HepG2 (cell line): Measurements from ENCODE around the gene LAX1. TPM values are rescaled to one million over a fixed set of nuclear protein-coding genes. Genes with fewer than 3 reads are reported as not detected.

ENCODE experiments used
- BCL3 ChIP-seq: sonication (generic); formaldehyde crosslinking; IDR thresholded peaks from 2 replicates; pipeline ENCODE4 v1.5.1; 2020; ENCODE audit warnings: mild to moderate bottlenecking, missing genetic modification reagents, moderate library complexity
- BORCS8-MEF2B ChIP-seq: sonication (generic); formaldehyde crosslinking; IDR thresholded peaks from 2 replicates; pipeline ENCODE4 v1.8.0; 2022; ENCODE audit warnings: mild to moderate bottlenecking, missing genetic modification reagents
- ETV5 ChIP-seq: IDR thresholded peaks from 2 replicates; pipeline ENCODE4 v1.6.1; 2018; ENCODE audit warnings: missing biosample characterization, missing genetic modification reagents, inconsistent platforms, borderline replicate concordance
- GATA4 ChIP-seq: sonication (generic); IDR thresholded peaks from 2 replicates; pipeline ENCODE4 v1.6.1; 2016; ENCODE audit warnings: antibody characterized with exemption, low read depth, borderline replicate concordance
- MXI1 ChIP-seq: IDR thresholded peaks from 3 replicates; pipeline ENCODE4 v1.6.1; 2012; ENCODE audit warnings: low read depth, low read length, inconsistent platforms, borderline replicate concordance
- PREB ChIP-seq: sonication (generic); formaldehyde crosslinking; IDR thresholded peaks from 2 replicates; pipeline ENCODE4 v1.4.0; 2020; ENCODE audit warnings: missing genetic modification reagents
- RBAK ChIP-seq: sonication (generic); formaldehyde crosslinking; IDR thresholded peaks from 2 replicates; pipeline ENCODE4 v1.5.1; 2020; ENCODE audit warnings: mild to moderate bottlenecking, missing genetic modification reagents
- STAG1 ChIP-seq: sonication (generic); formaldehyde crosslinking; IDR thresholded peaks from 2 replicates; pipeline ENCODE4 v1.4.0; 2020; ENCODE audit warnings: missing genetic modification reagents
- THYN1 ChIP-seq: sonication (generic); formaldehyde crosslinking; IDR thresholded peaks from 2 replicates; pipeline ENCODE4 v1.8.1; 2023; ENCODE audit warnings: low read depth, mild to moderate bottlenecking, moderate library complexity, missing genetic modification reagents, borderline replicate concordance
- ZNF10 ChIP-seq: sonication (generic); formaldehyde crosslinking; IDR thresholded peaks from 2 replicates; pipeline ENCODE4 v1.4.0; 2020; ENCODE audit warnings: mild to moderate bottlenecking, low read depth, missing genetic modification reagents, borderline replicate concordance
- ZNF317 ChIP-seq: sonication (generic); formaldehyde crosslinking; IDR thresholded peaks from 2 replicates; pipeline ENCODE4 v1.5.0; 2020; ENCODE audit warnings: mild to moderate bottlenecking, missing genetic modification reagents
- ZNF331 ChIP-seq: sonication (generic); formaldehyde crosslinking; IDR thresholded peaks from 2 replicates; pipeline ENCODE4 v1.4.0; 2020; ENCODE audit warnings: missing genetic modification reagents
- ZNF343 ChIP-seq: sonication (generic); formaldehyde crosslinking; IDR thresholded peaks from 2 replicates; pipeline ENCODE4 v1.4.0; 2020; ENCODE audit warnings: mild to moderate bottlenecking, missing genetic modification reagents
- ZNF530 ChIP-seq: sonication (generic); formaldehyde crosslinking; IDR thresholded peaks from 2 replicates; pipeline ENCODE4 v1.5.0; 2020; ENCODE audit warnings: low read depth, mild to moderate bottlenecking, missing genetic modification reagents
- ZNF567 ChIP-seq: sonication (generic); formaldehyde crosslinking; IDR thresholded peaks from 2 replicates; pipeline ENCODE4 v1.8.1; 2023; ENCODE audit warnings: mild to moderate bottlenecking, missing genetic modification reagents, borderline replicate concordance
- ZNF761 ChIP-seq: sonication (generic); formaldehyde crosslinking; conservative IDR thresholded peaks from 2 replicates; pipeline ENCODE4 v1.4.0; 2020; ENCODE audit warnings: mild to moderate bottlenecking, missing genetic modification reagents
- ZSCAN5A ChIP-seq: sonication (generic); formaldehyde crosslinking; IDR thresholded peaks from 2 replicates; pipeline ENCODE4 v1.8.0; 2022; ENCODE audit warnings: mild to moderate bottlenecking, missing genetic modification reagents, borderline replicate concordance
- polyA plus RNA-seq, 8 experiments: library from polyadenylated mRNA; depleted of rRNA in 3 of 8; stranded (reverse) in 7 of 8; unstranded in 1 of 8; fragments of >200 nt; fragmentation: Illumina TruSeq in 4 of 8; extraction: Trizol in 4 of 8; gene quantifications; 2 replicates each; pipeline versions ENCODE4 v1.2.1 to v1.2.3, GENCODE V29; 2011 to 2016; ENCODE audit warnings: low read depth in 4 of 8, missing spikeins in 1 of 8, mixed read lengths in 1 of 8; ENCODE audit not compliant: insufficient read depth in 1 of 8
- total RNA-seq, 5 experiments: library from RNA; depleted of rRNA; stranded (reverse); fragments of >200 nt; fragmentation: Illumina TruSeq; extraction: Trizol; gene quantifications; 2 replicates each; pipeline ENCODE4 v1.2.3, GENCODE V29; 2016; ENCODE audit warnings: low read depth in 1 of 5
- TF ChIP-seq, protein P1 (sequence below): sonication (generic); formaldehyde crosslinking; IDR thresholded peaks from 2 replicates; pipeline ENCODE4 v1.8.1; 2023; ENCODE audit warnings: missing genetic modification reagents, inconsistent platforms, borderline replicate concordance
- TF ChIP-seq, protein P2 (sequence below): sonication (generic); formaldehyde crosslinking; IDR thresholded peaks from 2 replicates; pipeline ENCODE4 v1.4.0; 2020; ENCODE audit warnings: mild to moderate bottlenecking, missing genetic modification reagents
- TF ChIP-seq, protein P3 (sequence below): sonication (generic); formaldehyde crosslinking; IDR thresholded peaks from 2 replicates; pipeline ENCODE4 v1.4.0; 2020; ENCODE audit warnings: mild to moderate bottlenecking, missing genetic modification reagents
- TF ChIP-seq, protein P4 (sequence below): IDR thresholded peaks from 2 replicates; pipeline ENCODE4 v1.6.1; 2018; ENCODE audit warnings: missing genetic modification reagents, mild to moderate bottlenecking, missing compliant biosample characterization

LAX1 gene
- total and polyA plus RNA-seq, 2 of the 13 experiments (the other 11 are each of a cell fraction or from before 2014, with no cell fraction given): not detected

- TF ChIP-seq, protein P1, sequence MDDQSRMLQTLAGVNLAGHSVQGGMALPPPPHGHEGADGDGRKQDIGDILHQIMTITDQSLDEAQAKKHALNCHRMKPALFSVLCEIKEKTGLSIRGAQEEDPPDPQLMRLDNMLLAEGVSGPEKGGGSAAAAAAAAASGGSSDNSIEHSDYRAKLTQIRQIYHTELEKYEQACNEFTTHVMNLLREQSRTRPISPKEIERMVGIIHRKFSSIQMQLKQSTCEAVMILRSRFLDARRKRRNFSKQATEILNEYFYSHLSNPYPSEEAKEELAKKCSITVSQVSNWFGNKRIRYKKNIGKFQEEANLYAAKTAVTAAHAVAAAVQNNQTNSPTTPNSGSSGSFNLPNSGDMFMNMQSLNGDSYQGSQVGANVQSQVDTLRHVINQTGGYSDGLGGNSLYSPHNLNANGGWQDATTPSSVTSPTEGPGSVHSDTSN (CRISPR knock-in tag): no peak
- TF ChIP-seq ZNF567 (CRISPR knock-in tag) (no peak), ZNF343 (CRISPR knock-in tag) (no peak), THYN1 (CRISPR knock-in tag) (no peak), ETV5 (CRISPR knock-in tag) (peak; percentile 44; the same call in 1 of the 2 replicates), MXI1 (peak; percentile 32; the same call in 1 of the 3 replicates), RBAK (no peak), ZNF10 (CRISPR knock-in tag) (no peak), ZNF530 (no peak), PREB (no peak), STAG1 (CRISPR knock-in tag) (no peak), ZNF761 (CRISPR knock-in tag) (no peak), BCL3 (CRISPR knock-in tag) (no peak; the same call in 1 of the 2 replicates), ZNF331 (CRISPR knock-in tag) (peak; percentile 77; the same call in 1 of the 2 replicates), BORCS8-MEF2B (CRISPR knock-in tag) (peak; percentile 37; the same call in 1 of the 2 replicates), GATA4 (no peak), ZSCAN5A (CRISPR knock-in tag) (no peak), ZNF317 (0 out of 2 replicates have a peak, but pooled peaks have one; percentile 39)
- TF ChIP-seq, protein P2, sequence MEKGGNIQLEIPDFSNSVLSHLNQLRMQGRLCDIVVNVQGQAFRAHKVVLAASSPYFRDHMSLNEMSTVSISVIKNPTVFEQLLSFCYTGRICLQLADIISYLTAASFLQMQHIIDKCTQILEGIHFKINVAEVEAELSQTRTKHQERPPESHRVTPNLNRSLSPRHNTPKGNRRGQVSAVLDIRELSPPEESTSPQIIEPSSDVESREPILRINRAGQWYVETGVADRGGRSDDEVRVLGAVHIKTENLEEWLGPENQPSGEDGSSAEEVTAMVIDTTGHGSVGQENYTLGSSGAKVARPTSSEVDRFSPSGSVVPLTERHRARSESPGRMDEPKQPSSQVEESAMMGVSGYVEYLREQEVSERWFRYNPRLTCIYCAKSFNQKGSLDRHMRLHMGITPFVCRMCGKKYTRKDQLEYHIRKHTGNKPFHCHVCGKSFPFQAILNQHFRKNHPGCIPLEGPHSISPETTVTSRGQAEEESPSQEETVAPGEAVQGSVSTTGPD (CRISPR knock-in tag): no peak
- TF ChIP-seq, protein P3, sequence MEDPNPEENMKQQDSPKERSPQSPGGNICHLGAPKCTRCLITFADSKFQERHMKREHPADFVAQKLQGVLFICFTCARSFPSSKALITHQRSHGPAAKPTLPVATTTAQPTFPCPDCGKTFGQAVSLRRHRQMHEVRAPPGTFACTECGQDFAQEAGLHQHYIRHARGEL (CRISPR knock-in tag): no peak
- TF ChIP-seq, protein P4, sequence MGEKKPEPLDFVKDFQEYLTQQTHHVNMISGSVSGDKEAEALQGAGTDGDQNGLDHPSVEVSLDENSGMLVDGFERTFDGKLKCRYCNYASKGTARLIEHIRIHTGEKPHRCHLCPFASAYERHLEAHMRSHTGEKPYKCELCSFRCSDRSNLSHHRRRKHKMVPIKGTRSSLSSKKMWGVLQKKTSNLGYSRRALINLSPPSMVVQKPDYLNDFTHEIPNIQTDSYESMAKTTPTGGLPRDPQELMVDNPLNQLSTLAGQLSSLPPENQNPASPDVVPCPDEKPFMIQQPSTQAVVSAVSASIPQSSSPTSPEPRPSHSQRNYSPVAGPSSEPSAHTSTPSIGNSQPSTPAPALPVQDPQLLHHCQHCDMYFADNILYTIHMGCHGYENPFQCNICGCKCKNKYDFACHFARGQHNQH (CRISPR knock-in tag): peak; percentile 49; the same call in 1 of the 2 replicates
Observed at GRCh38 chr1:203795441-203796235, 30.7 kb downstream of the LAX1 start, which contains the start of the genes ZBED6 and ZC3H11A (continued).
